HG03060 (cell line): ENCODE data around the gene KDM1B.

Source experiments
- ATAC-seq: cut with Tn5 transposase; IDR thresholded peaks from one replicate; pipeline ENCODE4 v1.9.1; 2021; ENCODE audit warnings: low read depth, moderate number of reproducible peaks; ENCODE audit not compliant: unreplicated experiment

KDM1B gene

GRCh38 chr6:18259675-18260447, 104.6 kb downstream of the KDM1B start:
- ATAC-seq = no peak

DNA sequence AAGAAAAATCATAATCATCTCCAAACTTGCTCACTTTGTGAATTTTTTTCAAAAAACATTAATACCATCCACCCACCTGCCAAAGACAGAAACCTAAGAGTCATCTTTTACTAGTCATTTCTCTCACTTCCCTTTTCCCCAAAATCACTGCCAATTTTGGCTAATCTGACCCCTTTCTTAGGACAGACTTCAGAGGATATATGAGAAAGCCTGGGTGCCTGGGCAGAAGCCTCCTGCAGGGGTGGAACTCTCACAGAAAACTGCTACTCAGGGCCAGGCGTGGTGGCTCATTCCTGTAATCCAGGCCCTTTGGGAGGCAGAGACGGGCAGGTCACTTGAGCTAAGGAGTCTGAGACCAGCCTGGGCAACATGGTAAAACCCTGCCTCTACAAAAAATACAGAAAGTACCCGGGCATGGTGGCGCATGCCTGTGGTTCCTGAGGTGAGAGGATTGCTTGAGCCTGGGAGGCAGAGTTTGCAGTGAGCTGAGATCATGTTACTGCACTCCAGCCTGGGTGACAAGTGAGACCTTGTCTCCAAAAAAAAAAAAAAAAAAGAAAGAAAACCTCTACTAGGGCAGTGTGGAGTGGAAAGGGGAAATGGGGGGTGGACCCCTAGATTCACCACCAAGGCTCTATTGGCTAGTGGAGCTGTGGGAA, 105.4 kb downstream of the KDM1B start:
- ATAC-seq = peak; percentile 32

DNA sequence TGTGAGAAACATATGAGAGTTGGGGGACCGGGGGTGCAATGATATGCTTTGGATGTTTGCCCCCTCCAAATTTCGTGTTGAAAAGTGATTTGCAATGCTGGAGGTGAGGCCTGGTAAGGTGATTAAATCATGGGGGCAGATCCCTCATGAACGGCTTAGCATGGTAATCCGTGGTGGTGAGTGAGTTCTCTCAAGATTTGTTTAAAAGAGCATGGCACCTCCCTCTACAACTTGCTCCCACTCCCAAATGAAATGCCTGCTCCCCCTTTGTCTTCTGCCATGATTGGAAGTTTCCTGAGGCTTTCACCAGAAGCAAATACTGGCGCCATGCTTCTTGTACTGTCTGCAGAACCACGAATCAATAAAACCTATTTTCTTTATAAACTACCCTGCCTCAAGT, 106.7 kb downstream of the KDM1B start:
- ATAC-seq = no peak

DNA sequence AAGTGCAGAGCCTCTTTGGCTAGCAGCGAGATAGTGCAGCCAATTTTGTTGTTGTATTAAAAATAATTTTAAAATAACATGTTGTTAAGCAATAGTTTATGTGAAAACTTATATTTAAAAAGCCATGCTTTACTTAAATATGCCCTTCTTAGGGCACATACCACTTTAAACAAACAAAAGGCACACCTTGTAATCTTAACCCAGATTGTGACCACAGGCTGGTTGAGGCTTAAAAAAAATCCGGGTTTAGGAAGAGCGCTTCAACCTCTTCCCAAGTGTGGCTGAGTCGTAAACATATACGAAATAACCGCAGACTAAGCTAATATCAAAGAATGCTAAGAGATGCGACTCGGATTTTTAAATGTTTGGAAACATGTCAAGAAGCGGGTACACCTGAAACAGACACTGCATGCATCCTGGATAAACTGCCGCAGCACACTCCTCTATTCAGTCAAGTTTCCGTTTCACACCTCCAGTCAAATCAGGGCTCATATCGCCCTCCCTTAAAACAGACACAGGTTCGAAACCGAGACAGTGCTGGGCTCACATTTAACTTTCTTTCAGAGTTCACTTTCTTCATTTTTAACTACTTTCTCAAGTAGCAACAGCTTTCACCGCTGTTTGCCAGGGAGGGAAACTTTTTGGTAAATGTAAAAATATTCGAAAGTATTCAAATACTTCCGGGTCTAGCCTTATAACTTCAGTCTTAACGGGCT, 107.6 kb downstream of the KDM1B start:
- peak; percentile 61 for ATAC-seq

DNA sequence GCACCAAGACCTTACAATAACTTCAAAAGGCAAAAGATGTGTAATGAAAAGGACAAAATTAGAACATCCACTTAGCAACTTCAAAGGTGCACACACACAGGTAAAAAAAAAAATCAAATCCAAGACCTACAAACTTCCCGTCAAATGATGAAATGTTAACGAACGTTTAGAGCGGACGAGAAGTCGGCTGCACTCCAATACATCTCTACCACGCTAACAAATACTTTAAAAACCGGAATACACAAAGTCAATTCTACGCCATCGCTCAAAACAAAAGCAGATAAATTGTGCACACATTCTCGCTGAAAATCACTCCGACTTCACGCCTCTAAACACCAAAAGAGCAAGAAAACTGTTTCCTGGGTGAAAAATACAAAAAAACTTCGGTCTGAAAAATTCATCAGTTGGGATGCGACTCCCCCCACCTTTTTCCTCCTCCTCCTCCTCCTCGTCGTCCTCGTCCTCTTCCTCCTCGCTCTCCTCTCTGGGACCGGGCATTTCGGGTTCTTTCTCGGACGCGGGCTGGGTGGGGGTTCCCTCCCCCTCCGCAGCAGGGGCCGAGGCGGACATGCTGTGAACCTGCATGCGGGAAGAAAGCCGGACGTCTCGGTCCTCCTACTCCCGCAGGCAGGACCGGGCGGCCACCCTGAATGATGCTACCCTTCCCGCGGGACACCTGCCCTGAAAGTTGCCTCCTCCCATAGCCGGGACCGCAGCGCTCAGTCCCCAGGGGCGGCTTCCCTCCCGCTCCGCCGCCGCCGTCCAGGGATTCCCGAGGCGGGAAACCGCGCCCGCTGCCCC, 108.4 kb downstream of the KDM1B start:
- ATAC-seq = no peak

DNA sequence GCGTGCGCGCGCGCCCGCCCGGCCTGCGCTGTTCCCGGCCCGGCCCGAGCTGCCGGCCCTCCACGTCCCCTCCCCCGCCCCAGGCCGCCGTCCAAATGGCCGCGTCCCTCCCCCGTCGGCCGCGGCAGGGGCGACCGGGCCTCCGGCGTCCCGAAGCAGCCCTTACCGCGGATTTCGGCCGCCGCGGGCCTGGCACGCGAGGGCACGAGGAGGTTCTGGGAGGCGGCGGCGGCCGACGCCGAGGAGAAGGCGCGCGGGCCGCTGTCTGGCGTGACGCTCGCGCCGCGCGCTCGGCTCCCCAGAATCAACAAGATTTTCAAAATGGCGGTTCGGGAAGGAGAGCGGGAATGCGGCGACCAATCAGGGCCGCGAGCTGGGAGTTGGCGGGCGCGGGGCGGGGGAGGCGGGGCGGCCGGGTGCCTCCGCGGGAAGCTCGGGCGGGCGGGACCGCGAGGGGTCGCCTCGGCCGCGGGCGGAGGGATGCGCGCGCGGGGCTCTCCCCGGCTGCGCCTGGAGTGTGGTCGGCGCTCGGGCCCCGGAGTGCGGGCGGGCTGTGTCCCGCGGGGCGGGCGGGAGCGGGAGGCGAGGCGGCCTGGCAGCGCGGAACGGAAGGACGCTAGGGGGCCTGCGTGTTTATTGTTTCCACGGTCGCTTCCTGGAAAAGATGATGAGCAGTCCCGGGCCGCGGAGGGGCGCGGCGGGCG, 109.1 kb downstream of the KDM1B start, which contains the start of gene DEK:
DEK (minus strand) TSS at position 312 of the 704 bp plus-strand sequence. CDS start 543 bp downstream, outside the sequence.
- ATAC-seq = no peak

DNA sequence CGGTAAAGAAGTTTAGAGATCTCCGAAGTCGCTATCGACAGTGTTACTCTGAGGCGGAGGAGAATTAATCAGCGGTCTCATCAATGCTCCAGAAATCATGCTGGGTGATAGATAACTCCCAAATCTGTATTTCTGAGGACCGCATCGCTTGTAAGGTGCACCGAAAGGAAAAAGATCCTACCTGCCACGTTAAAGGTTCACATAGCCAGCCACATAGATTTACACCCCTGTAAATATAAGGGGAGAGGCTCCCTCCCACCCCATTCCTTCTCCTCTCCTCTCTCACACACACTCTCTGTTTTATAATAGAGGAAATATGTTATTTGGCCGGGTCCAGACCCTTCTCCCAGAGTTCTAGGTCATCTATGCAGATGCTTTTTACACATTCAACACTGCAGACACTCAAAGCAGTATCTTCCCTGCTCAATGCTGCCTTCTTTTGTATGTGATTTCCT, 109.7 kb downstream of the KDM1B start:
- ATAC-seq = no peak

DNA sequence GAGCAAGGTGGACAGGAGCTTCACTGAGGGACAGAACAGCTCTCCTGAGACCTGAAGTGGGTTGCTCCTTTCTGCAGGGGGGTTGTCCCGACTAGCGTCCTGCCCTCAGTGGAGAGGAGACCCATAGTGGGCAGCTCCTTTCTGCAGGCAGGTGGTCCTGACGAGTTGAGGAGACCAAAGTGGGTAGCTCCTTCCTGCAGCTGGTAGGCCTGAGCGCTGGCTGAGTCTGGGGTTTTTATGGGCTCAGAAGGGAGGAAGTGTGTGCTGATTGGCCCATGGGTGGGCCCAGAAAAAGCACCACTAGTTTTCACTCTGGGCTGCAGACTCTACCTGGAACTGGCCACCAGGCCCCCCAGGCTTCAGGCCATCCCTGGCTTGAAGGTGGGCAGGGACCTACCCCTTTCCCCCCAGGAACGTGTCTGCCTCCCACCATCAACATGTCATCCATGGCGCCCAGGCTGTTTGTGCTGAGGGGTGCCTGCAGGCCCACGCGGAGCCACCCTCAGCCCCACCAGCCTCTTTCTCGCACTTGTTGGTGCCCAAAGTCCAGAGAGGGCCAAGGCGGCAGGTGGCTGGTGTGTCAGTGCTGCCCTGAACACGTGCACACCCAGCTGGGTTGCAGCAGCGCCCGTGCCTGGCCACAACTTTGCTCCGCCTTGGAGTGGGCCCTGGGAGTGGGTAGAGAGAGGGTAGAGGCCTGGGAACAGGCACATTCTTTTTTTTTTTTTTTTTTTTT, 110.7 kb downstream of the KDM1B start:
- ATAC-seq = no peak

GRCh38 chr6:18266523-18266912, 111.3 kb downstream of the KDM1B start:
- ATAC-seq = no peak

DNA sequence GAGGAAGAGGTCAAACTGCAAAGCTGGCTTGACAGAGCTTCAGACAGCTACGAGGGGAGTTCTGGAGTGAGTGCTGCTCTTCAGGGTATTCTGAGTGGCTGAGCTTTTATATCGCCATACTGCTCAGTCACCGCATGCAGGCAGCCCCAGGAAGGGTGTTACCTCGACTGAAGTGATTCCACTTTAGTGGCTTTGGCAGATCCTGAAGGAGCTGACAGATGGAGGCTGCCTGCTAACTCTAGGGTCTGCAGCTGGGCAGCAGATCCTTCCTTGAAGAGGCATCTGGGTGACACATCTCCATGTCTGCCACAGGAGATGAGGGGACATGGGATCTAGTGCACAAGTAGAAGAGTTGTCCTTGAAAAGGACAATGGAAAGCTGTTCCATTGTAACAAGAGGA, 112.8 kb downstream of the KDM1B start:
- no peak for ATAC-seq

DNA sequence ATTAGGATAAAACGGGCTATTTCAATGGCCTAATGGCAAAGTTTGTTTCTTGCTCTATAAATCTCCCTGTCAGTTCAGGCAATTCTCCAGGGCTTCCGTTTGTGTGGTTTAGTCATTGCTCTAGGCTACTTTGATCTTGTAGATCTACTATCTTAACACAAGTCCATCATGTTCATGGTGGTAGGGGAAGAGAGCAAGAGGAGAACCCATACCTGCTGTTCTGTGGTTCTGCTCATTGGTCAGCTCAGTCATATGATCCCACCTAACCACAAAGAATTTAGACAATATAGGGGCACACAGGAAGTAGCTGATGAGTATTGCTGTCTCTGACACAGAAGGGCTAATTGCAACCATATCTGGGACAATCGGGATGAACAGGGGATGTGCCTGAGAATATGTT, 114.0 kb downstream of the KDM1B start:
- peak; percentile 45 for ATAC-seq

DNA sequence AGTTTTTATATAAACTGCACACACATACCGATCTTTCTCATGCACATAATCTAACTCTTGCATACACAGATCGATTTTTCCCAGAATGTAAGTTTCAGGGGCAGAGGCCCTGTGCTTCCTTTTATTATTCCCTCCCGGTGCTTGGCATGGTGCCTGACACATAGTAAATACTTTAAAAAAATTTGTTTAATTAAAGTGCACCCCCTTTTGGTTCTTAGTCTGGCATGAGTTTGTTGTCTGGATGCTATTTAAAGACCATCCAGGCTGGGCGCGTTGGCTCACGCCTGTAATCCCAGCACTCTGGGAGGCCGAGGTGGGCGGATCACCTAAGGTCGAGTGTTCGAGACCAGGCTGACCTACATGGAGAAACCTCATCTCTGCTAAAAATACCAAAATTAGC, 114.5 kb downstream of the KDM1B start:
- no peak for ATAC-seq

GRCh38 chr6:18270216-18270615, 115.0 kb downstream of the KDM1B start:
- ATAC-seq = no peak
